IMR-90 (cell line): ENCODE measurements around the gene SPATA25. TPM values are rescaled to one million over a fixed set of nuclear protein-coding genes. Genes with fewer than 3 reads are reported as not detected.
"Not testable (repeated sequence)": the region's sequence is repeated elsewhere in the genome, so short reads cannot be mapped to it uniquely, and the experiment has no call there.

Source experiments
- ATAC-seq: fragments of 200-7000 bp; cut with Tn5 transposase; 2 replicates; pipeline ENCODE4 v1.9.1; 2020; ENCODE audit warnings: low read depth, mild to moderate bottlenecking, moderate library complexity
- BruUV-seq: library from RNA; stranded (reverse); fragments of 400-500 nt; replicated peaks from 2 replicates; lab custom pipeline; 2021; lab: Mats Ljungman, UMichigan
- CTCF ChIA-PET: fragments of 300-600 bp; formaldehyde crosslinking; extraction: SDS; loops from one replicate; lab custom pipeline; 2021; ENCODE audit warnings: antibody characterized with exemption; lab: Yijun Ruan, JAX
- POLR2A ChIA-PET: fragments of 300-600 bp; sonication (Branson Sonifier 250); formaldehyde crosslinking; loops from one replicate; lab custom pipeline; 2022; ENCODE audit warnings: antibody characterized with exemption; ENCODE audit not compliant: unreplicated experiment; lab: Charles Lee
- DNase-seq: peaks from one replicate; pipeline ENCODE4 v3.0.0; 2013
- H2AFZ ChIP-seq: replicated peaks from 2 replicates; pipeline ENCODE3; 2013; ENCODE audit warnings: low read length, mild to moderate bottlenecking; ENCODE audit not compliant: poor library complexity
- H2AK5ac ChIP-seq: 2 replicates; pipeline ENCODE4 v1.6.1; 2013; ENCODE audit warnings: low read depth, low read length, inconsistent platforms
- H2AK9ac ChIP-seq: replicated peaks from 2 replicates; pipeline ENCODE3; 2013; ENCODE audit warnings: mild to moderate bottlenecking, low read depth, low read length, moderate library complexity; ENCODE audit not compliant: poor library complexity
- H2BK120ac ChIP-seq: 2 replicates; pipeline ENCODE4 v1.6.1; 2013; ENCODE audit warnings: low read depth, low read length, inconsistent platforms
- H2BK15ac ChIP-seq: 3 replicates; pipeline ENCODE4 v1.6.1; 2013; ENCODE audit warnings: low read depth, low read length, inconsistent platforms
- H2BK20ac ChIP-seq: 2 replicates; pipeline ENCODE4 v1.6.1; 2013; ENCODE audit warnings: low read depth, mild to moderate bottlenecking, inconsistent platforms, low read length, moderate library complexity
- H2BK5ac ChIP-seq: 2 replicates; pipeline ENCODE4 v1.6.1; 2013; ENCODE audit warnings: mild to moderate bottlenecking, low read depth, low read length, inconsistent platforms; ENCODE audit not compliant: poor library complexity, severe bottlenecking
- H3K14ac ChIP-seq: replicated peaks from 2 replicates; pipeline ENCODE4 v1.6.1; 2013; ENCODE audit warnings: low read depth, low read length, inconsistent platforms
- H3K18ac ChIP-seq: 2 replicates; pipeline ENCODE4 v1.6.1; 2013; ENCODE audit warnings: low read depth, low read length, control low read depth
- H3K23ac ChIP-seq: 2 replicates; pipeline ENCODE4 v1.6.1; 2013; ENCODE audit warnings: low read depth, low read length, inconsistent platforms
- H3K27ac ChIP-seq: 2 replicates; pipeline ENCODE4 v1.5.1; 2013; ENCODE audit warnings: mild to moderate bottlenecking, control low read depth, low read length; ENCODE audit not compliant: insufficient read depth
- H3K27me3 ChIP-seq: 2 replicates; pipeline ENCODE4 v1.6.1; 2013; ENCODE audit warnings: low read length; ENCODE audit not compliant: control insufficient read depth, insufficient read depth
- H3K36me3 ChIP-seq: 2 replicates; pipeline ENCODE4 v1.6.1; 2013; ENCODE audit warnings: low read length, mixed read lengths; ENCODE audit not compliant: control insufficient read depth, insufficient read depth
- H3K4ac ChIP-seq: 2 replicates; pipeline ENCODE4 v1.6.1; 2013; ENCODE audit warnings: low read depth, low read length, inconsistent platforms
- H3K4me1 ChIP-seq: 2 replicates; pipeline ENCODE4 v1.6.1; 2013; ENCODE audit warnings: low read length, mixed read lengths; ENCODE audit not compliant: control insufficient read depth, insufficient read depth
- H3K4me2 ChIP-seq: 2 replicates; pipeline ENCODE4 v1.6.1; 2013; ENCODE audit warnings: low read depth, mild to moderate bottlenecking, control low read depth, low read length, moderate library complexity
- H3K4me3 ChIP-seq: 2 replicates; pipeline ENCODE4 v1.5.1; 2013; ENCODE audit warnings: low read depth, mild to moderate bottlenecking, control low read depth, low read length, moderate library complexity; ENCODE audit not compliant: insufficient read depth
- H3K56ac ChIP-seq: 2 replicates; pipeline ENCODE4 v1.6.1; 2013; ENCODE audit warnings: low read length, inconsistent platforms; ENCODE audit not compliant: insufficient read depth; ENCODE audit errors: extremely low read depth
- H3K79me1 ChIP-seq, 2 experiments: 2 replicates each; pipeline ENCODE4 v1.6.1; 2013; ENCODE audit warnings: low read length in 2 of 2, inconsistent platforms in 1 of 2, low read depth in 1 of 2
- H3K9ac ChIP-seq: 2 replicates; pipeline ENCODE4 v1.6.1; 2013; ENCODE audit warnings: low read depth, low read length, control low read depth
- H3K9me1 ChIP-seq: 2 replicates; pipeline ENCODE4 v1.6.1; 2013; ENCODE audit warnings: low read length, inconsistent platforms; ENCODE audit not compliant: insufficient read depth
- H3K9me3 ChIP-seq: 2 replicates; pipeline ENCODE4 v1.6.1; 2013; ENCODE audit warnings: low read length; ENCODE audit not compliant: control insufficient read depth, insufficient read depth
- H4K20me1 ChIP-seq: 2 replicates; pipeline ENCODE4 v1.6.1; 2013; ENCODE audit warnings: low read length, inconsistent platforms; ENCODE audit not compliant: insufficient read depth
- H4K5ac ChIP-seq: 2 replicates; pipeline ENCODE4 v1.6.1; 2013; ENCODE audit warnings: mild to moderate bottlenecking, low read depth, low read length, control low read depth
- H4K8ac ChIP-seq, 2 experiments: 2 replicates each; pipeline ENCODE4 v1.6.1; 2013; ENCODE audit warnings: low read depth in 2 of 2, low read length in 2 of 2, control low read depth in 1 of 2, inconsistent platforms in 1 of 2
- H4K91ac ChIP-seq: 2 replicates; pipeline ENCODE4 v1.6.1; 2013; ENCODE audit warnings: low read depth, low read length, inconsistent platforms; ENCODE audit not compliant: insufficient read depth
- RAD21 ChIP-seq: IDR thresholded peaks from 2 replicates; pipeline ENCODE4 v1.6.1; 2012; ENCODE audit warnings: low read length, improper control_type of control experiment
- RFX5 ChIP-seq: IDR thresholded peaks from 2 replicates; pipeline ENCODE4 v1.8.0; 2012; ENCODE audit warnings: low read depth, mild to moderate bottlenecking, low read length, moderate library complexity
- WGBS, 2 experiments: methylation state at CpG; one replicate each; pipeline versions ENCODE4 v1.1.5 to v1.1.7; 2013; ENCODE audit warnings: missing lambda C conversion rate in 2 of 2; ENCODE audit not compliant: insufficient read length in 1 of 2; ENCODE audit errors: extremely low coverage in 2 of 2; 5-methylcytosine and 5-hydroxymethylcytosine counted together
- dilution Hi-C: fragments of 300-500 bp; cut with HindIII; formaldehyde crosslinking; loops from one replicate; pipeline ENCODE4 v1.14.3; 2018; ENCODE audit warnings: low sequenced_read_pairs; ENCODE audit not compliant: unreplicated experiment
- in situ Hi-C: fragments of 300-500 bp; cut with MboI; formaldehyde crosslinking; loops from 3 replicates; pipeline ENCODE4 v1.14.3; 2019; ENCODE audit warnings: low sequenced_read_pairs, inconsistent platforms, mixed read lengths
- intact Hi-C: fragments of 100-400 bp; cut with micrococcal nuclease; formaldehyde crosslinking; loops from 2 replicates; pipeline ENCODE4 v1.10.0; 2022
- polyA plus RNA-seq, 3 experiments: library from polyadenylated mRNA; depleted of rRNA; stranded (reverse); fragments of >200 nt; gene quantifications; 2 replicates each; pipeline ENCODE4 v1.2.3, GENCODE V29; 2012; ENCODE audit warnings: low replicate concordance in 1 of 3
- total RNA-seq: library from RNA; depleted of rRNA; stranded (reverse); fragments of >200 nt; gene quantifications from 2 replicates; pipeline ENCODE4 v1.2.3, GENCODE V29; 2012
- TF ChIP-seq, protein P1 (sequence below): fragments of 150-350 bp; IDR thresholded peaks from 2 replicates; pipeline ENCODE4 v1.6.1; 2017; ENCODE audit warnings: mild to moderate bottlenecking, antibody characterized with exemption, low read length, low read depth
- TF ChIP-seq, protein P2 (sequence below): conservative IDR thresholded peaks from 2 replicates; pipeline ENCODE4 v1.5.1; 2012; ENCODE audit warnings: mild to moderate bottlenecking, low read depth, low read length, improper control_type of control experiment

The SPATA25 gene
- total and polyA plus RNA-seq, 2 of the 4 experiments (the other 2 are of a cell fraction) = 0.18 to 0.36 TPM

DNA sequence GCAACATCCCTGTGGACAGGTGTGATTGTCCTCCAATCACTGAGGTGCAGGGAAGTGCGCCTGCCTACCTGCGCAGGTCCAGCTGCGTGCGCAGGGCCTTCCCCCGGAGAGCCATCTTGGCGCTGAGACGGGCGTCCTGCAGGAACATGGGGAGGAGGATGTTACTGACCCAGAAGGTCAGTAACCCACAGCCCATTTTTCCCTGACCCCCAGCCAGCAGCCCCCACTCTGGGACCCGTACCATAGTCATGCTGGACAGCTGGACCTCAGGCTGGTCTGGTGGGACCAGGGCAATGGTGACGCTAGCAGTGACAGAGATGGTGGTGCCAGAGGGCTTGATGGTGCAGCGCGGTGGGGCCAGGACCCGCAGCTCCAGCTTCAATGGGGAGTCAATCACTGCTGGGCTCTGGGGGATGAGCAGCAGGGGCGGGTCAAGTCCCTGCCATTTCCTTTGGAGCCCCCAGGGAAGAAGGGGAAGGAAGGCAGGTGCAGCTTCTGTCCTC, 14.8 kb upstream of the SPATA25 start:
- Histone ChIP-seq H2BK20ac (no peak overlapping the region), H3K56ac (no peak overlapping the region), H3K9ac (no peak overlapping the region), H3K14ac (no peak overlapping the region), H3K4ac (no peak overlapping the region), H4K5ac (no peak overlapping the region), H3K36me3 (peaks cover 45% of the 10 kb centered on the region), H3K4me1 (peaks cover 3% of the 10 kb centered on the region), H4K8ac (no peak overlapping the region), H2AFZ (no peak overlapping the region), H3K9me1 (peaks cover 14% of the 10 kb centered on the region), H4K91ac (no peak overlapping the region), H2BK120ac (no peak overlapping the region), H2AK9ac (no peak overlapping the region), H3K23ac (no peak overlapping the region), H3K27ac (no peak overlapping the region), H4K20me1 (peaks cover 5% of the 10 kb centered on the region; the same call in 1 of the 2 replicates), H3K4me2 (no peak overlapping the region), H2AK5ac (no peak overlapping the region), H2BK15ac (no peak overlapping the region), H3K4me3 (no peak overlapping the region), H2BK5ac (no peak overlapping the region), H3K27me3 (no peaks in the 10 kb centered on the region), H3K79me1 (peaks cover 0 to 4% of the 10 kb centered on the region in 2 experiments; a peak in 1 of 4 replicates), H3K18ac (no peak overlapping the region), H3K9me3 (no peaks in the 10 kb centered on the region)
- WGBS, 2 experiments = 100% methylated on average over 1 of the region's 14 CpGs; no CpG with 5 or more reads in 1 of the 2 experiments
- in situ Hi-C loops (loop anchor here (25.0 kb wide), 1 partner anchor 565 kb away; the partner anchor contains the start of gene SDC4), dilution Hi-C loops (no loop called here), intact Hi-C loops (no loop called here)
- ChIA-PET CTCF (no interaction called here), POLR2A (no interaction called here)
- DNase-seq (no peak), ATAC-seq (no peak)
- TF ChIP-seq, protein P1, sequence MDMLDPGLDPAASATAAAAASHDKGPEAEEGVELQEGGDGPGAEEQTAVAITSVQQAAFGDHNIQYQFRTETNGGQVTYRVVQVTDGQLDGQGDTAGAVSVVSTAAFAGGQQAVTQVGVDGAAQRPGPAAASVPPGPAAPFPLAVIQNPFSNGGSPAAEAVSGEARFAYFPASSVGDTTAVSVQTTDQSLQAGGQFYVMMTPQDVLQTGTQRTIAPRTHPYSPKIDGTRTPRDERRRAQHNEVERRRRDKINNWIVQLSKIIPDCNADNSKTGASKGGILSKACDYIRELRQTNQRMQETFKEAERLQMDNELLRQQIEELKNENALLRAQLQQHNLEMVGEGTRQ = no peak
- no peak for TF ChIP-seq RFX5
- no peak for TF ChIP-seq RAD21
- TF ChIP-seq, protein P2, sequence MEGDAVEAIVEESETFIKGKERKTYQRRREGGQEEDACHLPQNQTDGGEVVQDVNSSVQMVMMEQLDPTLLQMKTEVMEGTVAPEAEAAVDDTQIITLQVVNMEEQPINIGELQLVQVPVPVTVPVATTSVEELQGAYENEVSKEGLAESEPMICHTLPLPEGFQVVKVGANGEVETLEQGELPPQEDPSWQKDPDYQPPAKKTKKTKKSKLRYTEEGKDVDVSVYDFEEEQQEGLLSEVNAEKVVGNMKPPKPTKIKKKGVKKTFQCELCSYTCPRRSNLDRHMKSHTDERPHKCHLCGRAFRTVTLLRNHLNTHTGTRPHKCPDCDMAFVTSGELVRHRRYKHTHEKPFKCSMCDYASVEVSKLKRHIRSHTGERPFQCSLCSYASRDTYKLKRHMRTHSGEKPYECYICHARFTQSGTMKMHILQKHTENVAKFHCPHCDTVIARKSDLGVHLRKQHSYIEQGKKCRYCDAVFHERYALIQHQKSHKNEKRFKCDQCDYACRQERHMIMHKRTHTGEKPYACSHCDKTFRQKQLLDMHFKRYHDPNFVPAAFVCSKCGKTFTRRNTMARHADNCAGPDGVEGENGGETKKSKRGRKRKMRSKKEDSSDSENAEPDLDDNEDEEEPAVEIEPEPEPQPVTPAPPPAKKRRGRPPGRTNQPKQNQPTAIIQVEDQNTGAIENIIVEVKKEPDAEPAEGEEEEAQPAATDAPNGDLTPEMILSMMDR = no peak
- BruUV-seq = no TSS peak

DNA sequence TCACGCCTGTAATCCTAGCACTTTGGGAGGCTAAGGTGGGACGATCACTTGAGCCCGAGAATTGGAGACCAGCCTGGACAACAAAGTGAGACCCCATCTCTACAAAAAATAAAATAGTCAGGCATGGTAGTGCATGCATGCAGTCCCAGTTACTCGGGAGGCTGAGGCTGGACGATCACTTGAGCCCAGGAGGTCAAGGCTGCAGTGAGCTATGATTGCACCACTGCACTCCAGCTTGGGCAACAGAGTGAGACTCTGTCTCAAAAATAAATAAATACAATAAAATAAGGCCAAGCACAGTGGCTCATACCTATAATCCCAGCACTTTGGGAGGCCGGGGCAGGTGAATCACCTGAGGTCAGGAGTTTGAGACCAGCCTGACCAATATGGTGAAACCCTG, 13.9 kb upstream of the SPATA25 start:
- dilution Hi-C loops, H3K4me3 ChIP-seq, H3K27ac ChIP-seq, H3K4me1 ChIP-seq, intact Hi-C loops, H2AK9ac ChIP-seq, BruUV-seq, H2AK5ac ChIP-seq, ATAC-seq, H3K56ac ChIP-seq, H3K18ac ChIP-seq, H4K91ac ChIP-seq, H4K20me1 ChIP-seq, H4K8ac ChIP-seq, DNase-seq, H3K27me3 ChIP-seq, H3K79me1 ChIP-seq, H3K9me3 ChIP-seq, CTCF ChIA-PET, H3K23ac ChIP-seq, H3K4me2 ChIP-seq, H4K5ac ChIP-seq, H2AFZ ChIP-seq, H3K4ac ChIP-seq, H3K9ac ChIP-seq, H3K14ac ChIP-seq, H2BK120ac ChIP-seq, H2BK20ac ChIP-seq, H2BK5ac ChIP-seq, H2BK15ac ChIP-seq: not testable (repeated sequence)
- in situ Hi-C loops = loop anchor here (25.0 kb wide), 1 partner anchor 564 kb away; the partner anchor contains the start of gene SDC4
- POLR2A ChIA-PET = interaction anchor here (0.7 kb wide), 1 partner anchor 12 kb away, joined by 10 read pairs; no protein-coding TSS in a partner anchor
- peaks cover 12% of the 10 kb centered on the region for H3K9me1 ChIP-seq
- H3K36me3 ChIP-seq = peaks cover 53% of the 10 kb centered on the region
- WGBS, 2 experiments = no CpG with 5 or more reads among the region's 6 CpGs
